HEK293 (cell line): ENCODE data around the gene KLK6.

Experiments used
- CTCF ChIA-PET: fragments of 350-600 bp; formaldehyde crosslinking; extraction: SDS; loops from one replicate; lab custom pipeline; 2021; ENCODE audit warnings: antibody characterized with exemption; lab: Yijun Ruan, JAX
- POLR2A ChIA-PET: fragments of 300-600 bp; formaldehyde crosslinking; extraction: SDS; loops from one replicate; lab custom pipeline; 2020; ENCODE audit warnings: antibody characterized with exemption, inconsistent platforms; lab: Yijun Ruan, JAX
- H3K27ac ChIP-seq: fragments of 200-500 bp; sonication (Bioruptor generic); 2 replicates; pipeline ENCODE4 v1.5.1; 2014; ENCODE audit warnings: low read depth, low read length, control low read depth, inconsistent platforms; ENCODE audit errors: extremely low read depth
- H3K36me3 ChIP-seq, 2 experiments: fragments of 200-500 bp in 1 of 2; sonication (Bioruptor generic) in 1 of 2; 1 replicate in 1 of 2; 2 replicates in 1 of 2; pipeline ENCODE4 v1.5.1; 2014 to 2017; ENCODE audit warnings: inconsistent platforms in 2 of 2, low read length in 2 of 2; ENCODE audit not compliant: control insufficient read depth in 2 of 2, insufficient read depth in 1 of 2
- H3K4me1 ChIP-seq: fragments of 200-500 bp; sonication (Bioruptor generic); 2 replicates; pipeline ENCODE4 v1.5.1; 2014; ENCODE audit warnings: mild to moderate bottlenecking, low read length, inconsistent platforms; ENCODE audit not compliant: control insufficient read depth, insufficient read depth
- H3K4me3 ChIP-seq: 2 replicates; pipeline ENCODE4 v1.5.1; 2011; ENCODE audit warnings: low read depth, mild to moderate bottlenecking, control low read depth, low read length, moderate library complexity
- H3K9me3 ChIP-seq: fragments of 200-500 bp; sonication (Bioruptor generic); 2 replicates; pipeline ENCODE4 v1.5.1; 2014; ENCODE audit warnings: low read depth, low read length, inconsistent platforms; ENCODE audit not compliant: control insufficient read depth, insufficient read depth
- PATZ1 ChIP-seq: fragments of 450-650 bp; formaldehyde crosslinking; IDR thresholded peaks from 2 replicates; pipeline ENCODE4 v1.5.1; 2016; ENCODE audit warnings: missing biosample characterization, missing genetic modification characterization
- SETDB1 ChIP-seq: IDR thresholded peaks from one replicate; pipeline ENCODE4 v1.6.1; 2017; ENCODE audit warnings: mild to moderate bottlenecking, low read length, moderate library complexity, mixed read lengths; ENCODE audit not compliant: insufficient read length
- ZBTB1 ChIP-seq: fragments of 450-650 bp; formaldehyde crosslinking; IDR thresholded peaks from 2 replicates; pipeline ENCODE4 v1.5.1; 2016; ENCODE audit warnings: missing biosample characterization, missing genetic modification characterization
- ZBTB17 ChIP-seq: fragments of 450-650 bp; formaldehyde crosslinking; IDR thresholded peaks from 2 replicates; pipeline ENCODE4 v1.5.1; 2016; ENCODE audit warnings: missing biosample characterization, missing genetic modification characterization
- ZBTB21 ChIP-seq: fragments of 450-650 bp; formaldehyde crosslinking; IDR thresholded peaks from 2 replicates; pipeline ENCODE4 v1.5.1; 2017; ENCODE audit warnings: missing biosample characterization, missing genetic modification characterization
- ZIC2 ChIP-seq: fragments of 450-650 bp; formaldehyde crosslinking; IDR thresholded peaks from 2 replicates; pipeline ENCODE4 v1.5.1; 2016; ENCODE audit warnings: missing biosample characterization, missing genetic modification characterization
- ZNF132 ChIP-seq: fragments of 450-650 bp; formaldehyde crosslinking; IDR thresholded peaks from 2 replicates; pipeline ENCODE4 v1.5.1; 2017; ENCODE audit warnings: missing biosample characterization, missing genetic modification characterization, borderline replicate concordance
- ZNF341 ChIP-seq: fragments of 450-650 bp; formaldehyde crosslinking; IDR thresholded peaks from 2 replicates; pipeline ENCODE4; 2016; ENCODE audit warnings: low read depth, missing biosample characterization, missing genetic modification characterization
- ZNF513 ChIP-seq: fragments of 450-650 bp; IDR thresholded peaks from 2 replicates; pipeline ENCODE4 v1.5.1; 2018; ENCODE audit warnings: missing biosample characterization, missing genetic modification characterization
- ZNF530 ChIP-seq: fragments of 450-650 bp; formaldehyde crosslinking; IDR thresholded peaks from 2 replicates; pipeline ENCODE4 v1.5.1; 2016; ENCODE audit warnings: low read depth, missing biosample characterization, missing genetic modification characterization
- ZNF600 ChIP-seq: fragments of 450-650 bp; formaldehyde crosslinking; IDR thresholded peaks from 2 replicates; pipeline ENCODE4 v1.5.1; 2016; ENCODE audit warnings: missing biosample characterization, missing genetic modification characterization
- ZNF610 ChIP-seq: fragments of 450-650 bp; formaldehyde crosslinking; IDR thresholded peaks from 2 replicates; pipeline ENCODE4 v1.5.1; 2016; ENCODE audit warnings: missing biosample characterization, missing genetic modification characterization, borderline replicate concordance
- ZNF629 ChIP-seq: fragments of 450-650 bp; formaldehyde crosslinking; IDR thresholded peaks from 2 replicates; pipeline ENCODE4 v1.5.1; 2017; ENCODE audit warnings: missing biosample characterization, missing genetic modification characterization
- ZSCAN23 ChIP-seq: fragments of 450-650 bp; formaldehyde crosslinking; IDR thresholded peaks from 2 replicates; pipeline ENCODE4 v1.5.1; 2016; ENCODE audit warnings: missing biosample characterization, missing genetic modification characterization
- ZSCAN30 ChIP-seq: fragments of 450-650 bp; IDR thresholded peaks from 2 replicates; pipeline ENCODE4 v1.5.1; 2018; ENCODE audit warnings: missing biosample characterization, mild to moderate bottlenecking, missing genetic modification characterization, moderate library complexity
- TF ChIP-seq, protein P1 (sequence below): fragments of 450-650 bp; formaldehyde crosslinking; IDR thresholded peaks from 2 replicates; pipeline ENCODE4 v1.5.1; 2016; ENCODE audit warnings: missing biosample characterization, missing genetic modification characterization
- TF ChIP-seq, protein P2 (sequence below): fragments of 450-650 bp; formaldehyde crosslinking; IDR thresholded peaks from 2 replicates; pipeline ENCODE4 v1.5.1; 2016; ENCODE audit warnings: missing biosample characterization, missing genetic modification characterization, low read depth
- TF ChIP-seq, protein P3 (sequence below): fragments of 450-650 bp; formaldehyde crosslinking; IDR thresholded peaks from 2 replicates; pipeline ENCODE4 v1.5.1; 2017; ENCODE audit warnings: missing biosample characterization, missing genetic modification characterization
- TF ChIP-seq, protein P4 (sequence below): fragments of 450-650 bp; formaldehyde crosslinking; IDR thresholded peaks from 2 replicates; pipeline ENCODE4 v1.5.1; 2016; ENCODE audit warnings: missing biosample characterization, missing genetic modification characterization

The KLK6 gene

GRCh38 chr19:51007488-51007887 lies 38.1 kb upstream of the KLK6 start (continued):
- TF ChIP-seq, protein P1, sequence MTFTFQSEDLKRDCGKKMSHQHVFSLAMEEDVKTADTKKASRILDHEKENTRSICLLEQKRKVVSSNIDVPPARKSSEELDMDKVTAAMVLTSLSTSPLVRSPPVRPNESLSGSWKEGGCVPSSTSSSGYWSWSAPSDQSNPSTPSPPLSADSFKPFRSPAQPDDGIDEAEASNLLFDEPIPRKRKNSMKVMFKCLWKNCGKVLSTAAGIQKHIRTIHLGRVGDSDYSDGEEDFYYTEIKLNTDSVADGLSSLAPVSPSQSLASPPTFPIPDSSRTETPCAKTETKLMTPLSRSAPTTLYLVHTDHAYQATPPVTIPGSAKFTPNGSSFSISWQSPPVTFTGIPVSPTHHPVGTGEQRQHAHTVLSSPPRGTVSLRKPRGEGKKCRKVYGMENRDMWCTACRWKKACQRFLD (tag by site-specific recombination), result no peak
- TF ChIP-seq ZNF513, result no peak
- TF ChIP-seq ZNF610 (tag by site-specific recombination), result no peak
- no peak for TF ChIP-seq ZBTB1 (tag by site-specific recombination)
- no peak for TF ChIP-seq ZNF530
- TF ChIP-seq ZNF600 (tag by site-specific recombination), result 0 out of 2 replicates have a peak, but pooled peaks have one; percentile 16
- TF ChIP-seq ZSCAN30 (tag by site-specific recombination), result no peak

DNA sequence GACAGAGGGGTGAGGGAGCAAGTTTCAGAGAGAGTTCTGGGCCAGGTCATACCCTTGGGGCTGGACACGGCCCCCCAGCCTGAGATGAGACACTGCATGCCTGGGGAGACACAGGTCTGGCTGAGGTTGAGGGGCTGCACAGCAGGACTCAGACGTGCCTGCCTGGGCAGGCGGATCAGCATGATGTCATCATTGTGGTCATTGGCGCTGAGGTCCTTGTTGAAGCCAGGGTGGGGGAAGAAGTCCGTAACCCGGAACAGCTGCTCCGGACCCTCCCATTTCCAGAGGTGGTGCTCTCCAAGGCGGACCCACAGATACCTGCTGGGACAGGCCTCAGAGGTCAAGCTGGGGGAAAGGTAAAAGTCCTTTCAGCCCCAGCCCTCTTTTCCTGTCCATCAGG lies 37.0 kb upstream of the KLK6 start:
- no peak overlapping the region for H3K4me3 ChIP-seq
- TF ChIP-seq, protein P2, sequence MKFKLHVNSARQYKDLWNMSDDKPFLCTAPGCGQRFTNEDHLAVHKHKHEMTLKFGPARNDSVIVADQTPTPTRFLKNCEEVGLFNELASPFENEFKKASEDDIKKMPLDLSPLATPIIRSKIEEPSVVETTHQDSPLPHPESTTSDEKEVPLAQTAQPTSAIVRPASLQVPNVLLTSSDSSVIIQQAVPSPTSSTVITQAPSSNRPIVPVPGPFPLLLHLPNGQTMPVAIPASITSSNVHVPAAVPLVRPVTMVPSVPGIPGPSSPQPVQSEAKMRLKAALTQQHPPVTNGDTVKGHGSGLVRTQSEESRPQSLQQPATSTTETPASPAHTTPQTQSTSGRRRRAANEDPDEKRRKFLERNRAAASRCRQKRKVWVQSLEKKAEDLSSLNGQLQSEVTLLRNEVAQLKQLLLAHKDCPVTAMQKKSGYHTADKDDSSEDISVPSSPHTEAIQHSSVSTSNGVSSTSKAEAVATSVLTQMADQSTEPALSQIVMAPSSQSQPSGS (tag by site-specific recombination), result peak; percentile 87
- TF ChIP-seq ZNF629, result peak; percentile 75
- TF ChIP-seq ZSCAN23 (tag by site-specific recombination), result no peak
- peak; percentile 65 for TF ChIP-seq ZBTB17
- TF ChIP-seq PATZ1, result peak; percentile 45
- TF ChIP-seq ZNF132 (tag by site-specific recombination), result no peak
- peak; percentile 42; the same call in 1 of the 2 replicates for TF ChIP-seq ZNF600 (tag by site-specific recombination)
- peak; percentile 71 for TF ChIP-seq ZIC2
- TF ChIP-seq, protein P3, sequence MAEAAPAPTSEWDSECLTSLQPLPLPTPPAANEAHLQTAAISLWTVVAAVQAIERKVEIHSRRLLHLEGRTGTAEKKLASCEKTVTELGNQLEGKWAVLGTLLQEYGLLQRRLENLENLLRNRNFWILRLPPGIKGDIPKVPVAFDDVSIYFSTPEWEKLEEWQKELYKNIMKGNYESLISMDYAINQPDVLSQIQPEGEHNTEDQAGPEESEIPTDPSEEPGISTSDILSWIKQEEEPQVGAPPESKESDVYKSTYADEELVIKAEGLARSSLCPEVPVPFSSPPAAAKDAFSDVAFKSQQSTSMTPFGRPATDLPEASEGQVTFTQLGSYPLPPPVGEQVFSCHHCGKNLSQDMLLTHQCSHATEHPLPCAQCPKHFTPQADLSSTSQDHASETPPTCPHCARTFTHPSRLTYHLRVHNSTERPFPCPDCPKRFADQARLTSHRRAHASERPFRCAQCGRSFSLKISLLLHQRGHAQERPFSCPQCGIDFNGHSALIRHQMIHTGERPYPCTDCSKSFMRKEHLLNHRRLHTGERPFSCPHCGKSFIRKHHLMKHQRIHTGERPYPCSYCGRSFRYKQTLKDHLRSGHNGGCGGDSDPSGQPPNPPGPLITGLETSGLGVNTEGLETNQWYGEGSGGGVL (tag by site-specific recombination), result 0 out of 2 replicates have a peak, but pooled peaks have one; percentile 10
- TF ChIP-seq ZBTB21 (tag by site-specific recombination), result 0 out of 2 replicates have a peak, but pooled peaks have one; percentile 28
- TF ChIP-seq, protein P4, sequence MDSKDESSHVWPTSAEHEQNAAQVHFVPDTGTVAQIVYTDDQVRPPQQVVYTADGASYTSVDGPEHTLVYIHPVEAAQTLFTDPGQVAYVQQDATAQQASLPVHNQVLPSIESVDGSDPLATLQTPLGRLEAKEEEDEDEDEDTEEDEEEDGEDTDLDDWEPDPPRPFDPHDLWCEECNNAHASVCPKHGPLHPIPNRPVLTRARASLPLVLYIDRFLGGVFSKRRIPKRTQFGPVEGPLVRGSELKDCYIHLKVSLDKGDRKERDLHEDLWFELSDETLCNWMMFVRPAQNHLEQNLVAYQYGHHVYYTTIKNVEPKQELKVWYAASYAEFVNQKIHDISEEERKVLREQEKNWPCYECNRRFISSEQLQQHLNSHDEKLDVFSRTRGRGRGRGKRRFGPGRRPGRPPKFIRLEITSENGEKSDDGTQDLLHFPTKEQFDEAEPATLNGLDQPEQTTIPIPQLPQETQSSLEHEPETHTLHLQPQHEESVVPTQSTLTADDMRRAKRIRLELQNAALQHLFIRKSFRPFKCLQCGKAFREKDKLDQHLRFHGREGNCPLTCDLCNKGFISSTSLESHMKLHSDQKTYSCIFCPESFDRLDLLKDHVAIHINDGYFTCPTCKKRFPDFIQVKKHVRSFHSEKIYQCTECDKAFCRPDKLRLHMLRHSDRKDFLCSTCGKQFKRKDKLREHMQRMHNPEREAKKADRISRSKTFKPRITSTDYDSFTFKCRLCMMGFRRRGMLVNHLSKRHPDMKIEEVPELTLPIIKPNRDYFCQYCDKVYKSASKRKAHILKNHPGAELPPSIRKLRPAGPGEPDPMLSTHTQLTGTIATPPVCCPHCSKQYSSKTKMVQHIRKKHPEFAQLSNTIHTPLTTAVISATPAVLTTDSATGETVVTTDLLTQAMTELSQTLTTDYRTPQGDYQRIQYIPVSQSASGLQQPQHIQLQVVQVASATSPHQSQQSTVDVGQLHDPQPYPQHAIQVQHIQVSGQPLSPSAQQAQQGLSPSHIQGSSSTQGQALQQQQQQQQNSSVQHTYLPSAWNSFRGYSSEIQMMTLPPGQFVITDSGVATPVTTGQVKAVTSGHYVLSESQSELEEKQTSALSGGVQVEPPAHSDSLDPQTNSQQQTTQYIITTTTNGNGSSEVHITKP, result peak; percentile 23; the same call in 1 of the 2 replicates
- peak; percentile 58; the same call in 1 of the 2 replicates for TF ChIP-seq ZNF341 (tag by site-specific recombination)
- no peak for TF ChIP-seq SETDB1
- POLR2A ChIA-PET, result no interaction called here
- H3K36me3 ChIP-seq, result no peaks in the 10 kb centered on the region
- no peak overlapping the region for H3K27ac ChIP-seq
- CTCF ChIA-PET, result no interaction called here
- no peaks in the 10 kb centered on the region for H3K9me3 ChIP-seq
- H3K4me1 ChIP-seq, result no peaks in the 10 kb centered on the region
